ENCODE measurements around the gene VEGFA. TPM values are rescaled to one million over a fixed set of nuclear protein-coding genes. Genes with fewer than 3 reads are reported as not detected.

Gene VEGFA
- polyA plus RNA-seq, 1 donor from 2014 or later, result 7.3 TPM

DNA sequence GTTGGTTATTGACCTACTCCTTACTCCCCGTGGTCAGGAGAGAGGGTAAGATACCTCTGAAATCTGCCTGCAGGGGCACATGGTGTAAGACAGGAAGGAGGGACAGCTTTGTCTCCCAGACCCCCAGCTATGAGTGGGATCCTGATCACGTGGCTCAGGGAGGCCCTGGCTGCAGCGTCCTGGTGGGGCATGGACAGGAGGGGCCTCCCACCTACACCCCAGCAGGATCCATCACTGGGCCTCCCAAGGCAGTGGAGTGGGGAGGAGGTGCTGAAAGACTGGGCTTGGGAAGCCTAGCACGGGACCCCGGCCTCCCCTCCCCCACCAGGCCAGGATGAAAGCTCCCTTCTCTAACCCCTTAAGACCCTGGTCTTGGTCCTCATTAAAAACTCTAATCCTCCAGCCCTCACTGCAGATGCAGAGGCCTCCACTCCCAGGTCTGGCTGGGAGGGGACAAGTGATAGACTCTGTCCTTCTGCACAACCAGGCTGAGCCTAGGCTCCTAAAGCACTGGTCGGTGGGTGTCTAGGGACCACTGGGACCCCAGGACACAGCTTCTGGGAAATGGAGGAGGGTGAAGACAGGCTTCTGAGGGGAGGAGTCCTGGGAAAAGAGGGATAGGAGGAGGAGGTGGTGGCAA lies 29.6 kb upstream of the VEGFA start:
- Histone ChIP-seq H3K27me3 (ENCODE audit: insufficient read depth, low read depth, low read length) (no peaks in the 10 kb centered on the region), H3K4me3 (ENCODE audit: low read length) (no peak overlapping the region), H3F3A (ENCODE audit: insufficient read depth, low read length, poor library complexity, severe bottlenecking) (no peaks in the 10 kb centered on the region), H3K79me2 (replicated peaks; ENCODE audit: insufficient read depth, low read length) (no peaks in the 10 kb centered on the region), H3K27ac (ENCODE audit: low read length) (no peak overlapping the region), H3K36me3 (ENCODE audit: insufficient read depth, low read length) (no peaks in the 10 kb centered on the region), H3K9me3 (ENCODE audit: low read length) (peaks cover 2% of the 10 kb centered on the region), H3K4me2 (ENCODE audit: low read length) (no peak overlapping the region), H3K9ac (ENCODE audit: low read length) (no peak overlapping the region), H2AFZ (ENCODE audit: low read depth, low read length) (no peak overlapping the region), H4K20me1 (ENCODE audit: insufficient read depth) (no peaks in the 10 kb centered on the region), H3K9me2 (ENCODE audit: insufficient read depth, low read length) (no peaks in the 10 kb centered on the region)
- TF ChIP-seq RAD21 (conservative IDR thresholded peaks at IDR 0.05) (no peak), MXI1 (conservative IDR thresholded peaks at IDR 0.05; ENCODE audit: poor library complexity, severe bottlenecking) (no peak), TAF1 (IDR thresholded peaks at IDR 0.05; ENCODE audit: low read depth) (no peak), EZH2 (IDR thresholded peaks at IDR 0.05; ENCODE audit: borderline replicate concordance, insufficient read depth, low read length, poor library complexity, severe bottlenecking) (no peak), SMC3 (conservative IDR thresholded peaks at IDR 0.05; ENCODE audit: poor library complexity) (no peak), CTCF (IDR thresholded peaks at IDR 0.05; ENCODE audit: poor library complexity, severe bottlenecking) (no peak), EP300 (conservative IDR thresholded peaks at IDR 0.05; ENCODE audit: poor library complexity, severe bottlenecking) (no peak), POLR2AphosphoS5 (IDR thresholded peaks at IDR 0.05) (no peak)
- TF ChIP-seq, protein P1, sequence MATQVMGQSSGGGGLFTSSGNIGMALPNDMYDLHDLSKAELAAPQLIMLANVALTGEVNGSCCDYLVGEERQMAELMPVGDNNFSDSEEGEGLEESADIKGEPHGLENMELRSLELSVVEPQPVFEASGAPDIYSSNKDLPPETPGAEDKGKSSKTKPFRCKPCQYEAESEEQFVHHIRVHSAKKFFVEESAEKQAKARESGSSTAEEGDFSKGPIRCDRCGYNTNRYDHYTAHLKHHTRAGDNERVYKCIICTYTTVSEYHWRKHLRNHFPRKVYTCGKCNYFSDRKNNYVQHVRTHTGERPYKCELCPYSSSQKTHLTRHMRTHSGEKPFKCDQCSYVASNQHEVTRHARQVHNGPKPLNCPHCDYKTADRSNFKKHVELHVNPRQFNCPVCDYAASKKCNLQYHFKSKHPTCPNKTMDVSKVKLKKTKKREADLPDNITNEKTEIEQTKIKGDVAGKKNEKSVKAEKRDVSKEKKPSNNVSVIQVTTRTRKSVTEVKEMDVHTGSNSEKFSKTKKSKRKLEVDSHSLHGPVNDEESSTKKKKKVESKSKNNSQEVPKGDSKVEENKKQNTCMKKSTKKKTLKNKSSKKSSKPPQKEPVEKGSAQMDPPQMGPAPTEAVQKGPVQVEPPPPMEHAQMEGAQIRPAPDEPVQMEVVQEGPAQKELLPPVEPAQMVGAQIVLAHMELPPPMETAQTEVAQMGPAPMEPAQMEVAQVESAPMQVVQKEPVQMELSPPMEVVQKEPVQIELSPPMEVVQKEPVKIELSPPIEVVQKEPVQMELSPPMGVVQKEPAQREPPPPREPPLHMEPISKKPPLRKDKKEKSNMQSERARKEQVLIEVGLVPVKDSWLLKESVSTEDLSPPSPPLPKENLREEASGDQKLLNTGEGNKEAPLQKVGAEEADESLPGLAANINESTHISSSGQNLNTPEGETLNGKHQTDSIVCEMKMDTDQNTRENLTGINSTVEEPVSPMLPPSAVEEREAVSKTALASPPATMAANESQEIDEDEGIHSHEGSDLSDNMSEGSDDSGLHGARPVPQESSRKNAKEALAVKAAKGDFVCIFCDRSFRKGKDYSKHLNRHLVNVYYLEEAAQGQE (IDR thresholded peaks at IDR 0.05; ENCODE audit: borderline replicate concordance), result no peak

DNA sequence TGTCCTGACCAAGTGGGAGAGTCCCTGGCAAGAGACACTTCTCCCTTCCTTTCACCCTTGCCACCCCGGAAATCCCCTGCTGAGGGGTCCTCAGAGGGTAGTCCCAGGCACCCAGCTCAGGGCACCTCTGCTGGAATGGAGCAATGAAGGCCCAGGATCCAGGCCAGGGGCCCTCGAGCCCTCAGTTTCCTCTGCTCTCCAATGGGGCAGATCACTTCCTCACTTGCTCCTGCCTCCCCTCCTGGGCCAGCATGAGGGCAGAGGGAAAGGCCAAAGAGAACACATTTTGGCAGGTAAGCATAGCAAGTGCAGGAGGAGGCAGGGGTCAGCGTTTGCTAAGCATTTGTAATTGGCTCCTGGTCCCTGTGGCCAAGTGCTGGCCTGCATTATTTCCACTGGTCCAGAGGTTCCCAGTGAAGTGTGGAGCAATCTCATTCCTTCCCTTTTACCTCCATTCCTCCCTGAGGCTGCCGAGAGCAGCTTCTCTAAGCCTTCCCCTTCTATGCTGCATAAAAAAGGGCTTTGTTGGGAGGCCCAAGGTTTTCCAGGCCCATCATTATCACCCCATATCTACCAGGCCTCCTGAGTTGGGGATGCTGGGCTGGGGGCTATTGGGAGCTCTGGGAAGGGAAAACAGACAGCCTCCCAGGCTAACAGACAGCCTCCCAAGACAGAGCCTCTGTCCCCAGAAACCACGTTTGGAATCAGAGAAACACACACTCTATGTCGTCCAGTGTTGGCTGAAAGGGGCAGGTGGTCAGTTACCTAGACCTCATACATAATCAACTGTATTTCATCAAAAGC lies 28.8 kb upstream of the VEGFA start:
- Histone ChIP-seq H3K9me2 (ENCODE audit: insufficient read depth, low read length) (no peaks in the 10 kb centered on the region), H3K9ac (ENCODE audit: low read length) (no peak overlapping the region), H3K36me3 (ENCODE audit: insufficient read depth, low read length) (no peaks in the 10 kb centered on the region), H4K20me1 (ENCODE audit: insufficient read depth) (no peaks in the 10 kb centered on the region), H3K4me3 (ENCODE audit: low read length) (no peak overlapping the region), H3K79me2 (replicated peaks; ENCODE audit: insufficient read depth, low read length) (no peaks in the 10 kb centered on the region), H3K9me3 (ENCODE audit: low read length) (peaks cover 1% of the 10 kb centered on the region), H3F3A (ENCODE audit: insufficient read depth, low read length, poor library complexity, severe bottlenecking) (no peaks in the 10 kb centered on the region), H3K27me3 (ENCODE audit: insufficient read depth, low read depth, low read length) (no peaks in the 10 kb centered on the region), H3K27ac (ENCODE audit: low read length) (no peak overlapping the region), H3K4me2 (ENCODE audit: low read length) (no peak overlapping the region), H2AFZ (ENCODE audit: low read depth, low read length) (no peak overlapping the region)
- TF ChIP-seq POLR2AphosphoS5 (IDR thresholded peaks at IDR 0.05), result no peak
- no peak for TF ChIP-seq EZH2 (IDR thresholded peaks at IDR 0.05; ENCODE audit: borderline replicate concordance, insufficient read depth, low read length, poor library complexity, severe bottlenecking)
- no peak for TF ChIP-seq EP300 (conservative IDR thresholded peaks at IDR 0.05; ENCODE audit: poor library complexity, severe bottlenecking)
- TF ChIP-seq MXI1 (conservative IDR thresholded peaks at IDR 0.05; ENCODE audit: poor library complexity, severe bottlenecking), result no peak
- no peak for TF ChIP-seq TAF1 (IDR thresholded peaks at IDR 0.05; ENCODE audit: low read depth)
- no peak for TF ChIP-seq CTCF (IDR thresholded peaks at IDR 0.05; ENCODE audit: poor library complexity, severe bottlenecking)
- no peak for TF ChIP-seq SMC3 (conservative IDR thresholded peaks at IDR 0.05; ENCODE audit: poor library complexity)
- TF ChIP-seq, protein P1 (IDR thresholded peaks at IDR 0.05; ENCODE audit: borderline replicate concordance), result no peak
- TF ChIP-seq RAD21 (conservative IDR thresholded peaks at IDR 0.05), result no peak

All from neural cell (in vitro differentiated cells).